ENCODE measurements around the gene DYNC2I2.

Gene DYNC2I2

DNA sequence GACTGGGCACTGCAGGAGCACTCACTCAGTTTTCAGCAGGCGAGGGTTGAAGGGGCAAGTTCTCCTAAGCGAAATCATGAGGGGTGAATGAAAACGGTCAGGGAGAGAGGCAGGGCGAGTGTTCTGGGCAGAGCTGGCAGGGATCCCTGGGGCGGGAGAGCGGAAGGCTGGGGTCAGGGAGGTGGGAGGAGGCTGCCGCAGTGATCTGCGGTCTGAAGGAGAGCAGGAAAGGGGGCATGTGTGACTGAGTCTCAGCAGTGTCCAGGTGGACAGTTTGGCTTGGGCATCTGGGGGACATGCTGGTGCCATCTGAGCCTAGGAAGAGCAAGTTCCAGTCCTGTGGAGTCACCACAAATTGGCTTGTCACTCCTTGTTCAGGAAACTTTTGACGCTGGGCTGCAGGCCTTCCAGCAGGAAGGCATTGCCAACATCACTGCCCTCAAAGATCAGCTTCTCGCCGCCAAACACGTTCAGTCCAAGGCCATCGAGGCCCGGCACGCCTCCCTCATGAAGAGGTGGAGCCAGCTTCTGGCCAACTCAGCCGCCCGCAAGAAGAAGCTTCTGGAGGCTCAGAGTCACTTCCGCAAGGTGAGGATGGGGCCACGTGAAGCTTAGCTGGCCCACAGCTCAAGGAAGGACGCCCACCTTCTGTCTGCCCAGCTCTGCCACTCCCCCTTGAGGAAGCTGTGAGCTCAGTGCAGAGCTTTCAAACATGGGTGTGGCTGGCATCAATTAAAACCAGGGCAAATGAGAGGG, 31.1 kb downstream of the DYNC2I2 start:
- no peak for DNase-seq (ENCODE audit: insufficient read length, low spot score)
- no peak for TF ChIP-seq POLR2A (IDR thresholded peaks at IDR 0.05; ENCODE audit: low read depth, low read length)
- FAIRE-seq = no peak

DNA sequence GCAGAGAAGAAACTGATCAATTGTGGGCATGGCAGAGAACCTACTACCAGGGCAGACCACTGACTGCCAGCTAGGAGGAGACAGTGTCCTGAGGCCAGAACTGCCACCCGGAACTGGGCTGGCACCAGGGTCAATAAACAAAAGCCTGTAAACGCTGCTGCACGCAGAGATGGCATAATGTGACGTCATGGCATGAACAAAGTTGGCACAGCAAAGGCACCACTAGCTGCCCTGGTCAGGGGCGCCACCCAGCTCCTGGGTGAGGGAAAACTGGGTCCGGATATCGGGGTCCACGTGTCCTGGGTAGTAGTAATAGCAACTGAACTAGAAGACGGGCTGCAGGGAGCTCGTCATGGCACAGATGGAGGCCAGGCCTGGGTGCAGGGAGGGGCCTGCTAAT, 32.1 kb downstream of the DYNC2I2 start:
- DNase-seq (ENCODE audit: insufficient read length, low spot score) = no peak
- no peak for FAIRE-seq
- no peak for TF ChIP-seq POLR2A (IDR thresholded peaks at IDR 0.05; ENCODE audit: low read depth, low read length)

DNA sequence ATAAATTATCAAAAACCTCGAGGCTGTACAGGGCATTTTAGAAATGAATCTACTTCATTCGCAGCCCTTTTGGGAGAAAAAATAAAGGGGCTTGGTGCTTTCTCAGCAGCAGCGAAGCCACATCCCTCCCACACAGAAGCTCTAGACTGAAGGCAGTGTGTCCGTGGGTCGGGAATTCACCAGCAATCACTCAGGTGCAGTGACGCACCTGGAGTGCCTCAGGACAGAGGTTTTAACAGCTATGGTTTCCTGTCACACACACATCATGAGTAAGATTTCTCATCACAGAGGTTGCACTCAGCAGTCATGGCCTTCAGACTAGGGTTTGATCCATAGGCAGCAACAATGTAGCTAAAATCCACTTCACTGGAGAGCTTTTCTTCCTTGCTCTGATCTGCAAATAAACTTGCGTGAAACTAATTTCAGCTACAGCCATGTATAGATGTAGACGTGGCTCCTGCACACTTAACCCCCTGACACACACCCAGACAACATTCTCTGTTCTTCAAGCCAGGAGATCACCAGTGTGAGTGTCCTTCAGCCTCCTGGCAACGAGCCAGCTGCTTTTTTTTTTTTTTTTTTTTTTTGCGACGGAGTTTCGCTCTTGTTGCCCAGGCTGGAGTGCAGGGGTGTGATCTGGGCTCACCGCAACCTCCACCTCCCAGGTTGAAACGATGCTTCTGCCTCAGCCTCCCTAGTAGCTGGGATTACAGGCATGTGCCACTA, 34.8 kb downstream of the DYNC2I2 start:
- TF ChIP-seq POLR2A (IDR thresholded peaks at IDR 0.05; ENCODE audit: low read depth, low read length) = no peak
- no peak for FAIRE-seq
- DNase-seq (ENCODE audit: insufficient read length, low spot score) = no peak

DNA sequence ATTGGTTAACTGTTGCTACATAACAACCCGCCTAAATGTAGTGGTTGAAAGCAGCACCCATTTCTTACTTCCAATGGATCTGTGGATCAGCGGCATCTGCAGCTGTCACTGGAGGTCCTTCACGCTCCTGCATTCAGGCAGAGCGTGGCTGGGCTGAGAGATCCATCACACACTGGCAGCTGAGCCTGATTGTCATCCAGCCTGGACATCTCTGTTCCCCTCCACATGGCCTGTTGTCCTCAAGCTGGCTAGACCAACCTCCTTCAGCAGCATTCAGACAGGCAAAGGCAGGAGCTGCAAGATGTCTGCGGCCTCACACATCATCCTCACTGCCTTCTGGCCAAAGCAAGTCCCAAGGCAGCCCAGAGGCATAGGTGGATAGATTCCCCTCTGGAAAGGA, 36.9 kb downstream of the DYNC2I2 start:
- FAIRE-seq (no peak), DNase-seq (ENCODE audit: insufficient read length, low spot score) (no peak)
- TF ChIP-seq POLR2A (IDR thresholded peaks at IDR 0.05; ENCODE audit: low read depth, low read length) = no peak

DNA sequence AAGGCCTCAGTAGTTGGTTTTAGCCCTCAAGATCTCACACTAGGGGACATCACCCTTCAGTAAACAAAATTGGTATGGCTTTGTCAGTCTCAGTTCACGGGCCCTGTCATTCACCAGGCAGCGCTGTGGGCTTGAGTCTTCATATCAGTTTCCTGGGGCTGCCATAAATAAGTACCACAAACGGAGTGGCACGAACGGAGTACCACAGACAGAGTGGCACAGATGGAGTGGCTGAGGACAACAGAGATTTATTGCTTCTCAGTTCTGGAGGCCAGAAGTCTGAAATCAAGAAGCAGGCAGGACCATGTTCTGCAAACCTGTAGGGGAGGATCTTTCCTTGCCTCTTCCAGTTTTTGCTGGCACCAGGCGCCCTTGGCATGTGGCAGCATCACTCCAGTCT, 37.5 kb downstream of the DYNC2I2 start:
- DNase-seq (ENCODE audit: insufficient read length, low spot score) = no peak
- no peak for TF ChIP-seq POLR2A (IDR thresholded peaks at IDR 0.05; ENCODE audit: low read depth, low read length)
- FAIRE-seq = no peak

DNA sequence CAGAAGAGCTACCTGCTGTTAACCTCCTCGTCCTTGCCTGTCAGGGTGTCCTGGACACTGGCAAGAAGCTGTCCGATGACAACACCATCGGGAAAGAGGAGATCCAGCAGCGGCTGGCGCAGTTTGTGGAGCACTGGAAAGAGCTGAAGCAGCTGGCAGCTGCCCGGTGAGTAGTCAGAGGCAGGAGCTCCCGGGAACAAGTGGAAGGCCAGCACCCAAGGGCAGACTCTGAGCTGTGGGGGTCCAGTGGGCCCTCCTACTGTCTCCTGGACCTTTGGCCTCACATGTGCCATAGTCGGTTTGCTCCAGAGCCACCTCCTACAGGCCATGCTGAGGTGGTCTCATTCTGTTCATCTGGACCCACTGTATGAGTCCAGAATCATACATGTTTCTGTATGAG, 38.7 kb downstream of the DYNC2I2 start:
- no peak for FAIRE-seq
- no peak for DNase-seq (ENCODE audit: insufficient read length, low spot score)
- no peak for TF ChIP-seq POLR2A (IDR thresholded peaks at IDR 0.05; ENCODE audit: low read depth, low read length)

DNA sequence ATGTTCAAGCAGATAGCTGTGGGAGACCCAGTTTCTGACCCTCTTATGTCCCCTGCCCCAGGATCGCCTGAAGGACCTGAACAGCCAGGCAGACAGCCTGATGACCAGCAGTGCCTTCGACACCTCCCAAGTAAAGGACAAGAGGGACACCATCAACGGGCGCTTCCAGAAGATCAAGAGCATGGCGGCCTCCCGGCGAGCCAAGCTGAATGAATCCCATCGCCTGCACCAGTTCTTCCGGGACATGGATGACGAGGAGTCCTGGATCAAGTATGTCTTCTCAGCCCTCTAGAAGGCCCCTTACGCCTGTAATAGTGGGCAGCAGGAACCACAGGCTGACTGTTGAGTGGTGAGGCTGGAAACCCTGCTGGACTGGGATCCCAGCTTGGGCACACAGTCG, 41.1 kb downstream of the DYNC2I2 start:
- no peak for TF ChIP-seq POLR2A (IDR thresholded peaks at IDR 0.05; ENCODE audit: low read depth, low read length)
- no peak for FAIRE-seq
- no peak for DNase-seq (ENCODE audit: insufficient read length, low spot score)

DNA sequence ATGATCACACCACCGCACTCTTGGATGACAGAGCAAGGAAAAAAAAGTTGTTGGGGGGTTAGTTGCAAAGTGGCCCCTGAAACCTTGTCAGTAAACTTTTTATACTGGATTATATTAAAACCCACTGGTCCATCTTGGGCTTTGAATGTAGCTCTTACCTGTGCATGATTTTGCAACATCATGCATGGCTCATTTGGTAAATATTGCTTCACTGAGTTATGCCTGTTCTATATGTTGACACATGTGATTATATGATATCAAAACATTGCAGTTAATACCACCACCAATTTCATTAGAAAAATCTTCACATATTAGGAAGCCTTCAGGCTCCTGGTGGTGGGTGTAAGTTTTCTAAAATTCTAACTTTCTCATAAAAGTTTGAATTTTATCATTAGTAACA, 41.9 kb downstream of the DYNC2I2 start:
- no peak for TF ChIP-seq POLR2A (IDR thresholded peaks at IDR 0.05; ENCODE audit: low read depth, low read length)
- no peak for FAIRE-seq

DNA sequence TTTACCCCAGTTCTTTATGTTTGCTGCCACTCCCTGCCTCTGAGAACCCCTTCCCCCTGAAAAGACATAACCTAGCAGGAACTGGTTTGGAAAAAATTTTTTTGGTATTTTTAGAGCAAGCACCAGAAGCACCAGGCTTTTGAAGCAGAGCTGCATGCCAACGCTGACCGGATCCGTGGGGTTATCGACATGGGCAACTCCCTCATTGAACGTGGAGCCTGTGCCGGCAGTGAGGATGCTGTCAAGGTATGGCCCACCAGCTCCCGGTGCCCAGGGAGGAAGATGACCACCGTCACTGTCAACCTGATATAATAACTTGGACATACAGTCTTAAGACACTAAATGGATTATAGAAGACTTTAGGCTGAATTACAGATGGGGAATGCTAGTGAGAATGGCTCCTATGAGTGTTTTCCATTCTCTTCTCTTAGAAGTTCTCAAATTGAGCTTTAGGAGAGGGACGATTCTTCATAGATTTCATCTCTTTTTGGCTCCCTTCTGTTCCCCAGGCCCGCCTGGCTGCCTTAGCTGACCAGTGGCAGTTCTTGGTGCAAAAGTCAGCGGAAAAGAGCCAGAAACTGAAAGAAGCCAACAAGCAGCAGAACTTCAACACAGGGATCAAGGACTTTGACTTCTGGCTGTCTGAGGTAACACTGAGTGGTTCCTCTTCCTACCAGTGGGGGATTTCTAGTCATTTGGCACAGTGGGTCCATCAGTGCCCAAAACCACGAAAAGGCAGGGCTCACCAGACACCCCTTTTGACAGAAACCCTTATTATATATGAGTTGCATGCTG, 44.9 kb downstream of the DYNC2I2 start:
- no peak for TF ChIP-seq POLR2A (IDR thresholded peaks at IDR 0.05; ENCODE audit: low read depth, low read length)
- FAIRE-seq (no peak), DNase-seq (ENCODE audit: insufficient read length, low spot score) (no peak)

More for the DNA sequence above, 41.9 kb downstream of the DYNC2I2 start:
- DNase-seq (ENCODE audit: insufficient read length, low spot score) = no peak

DNA sequence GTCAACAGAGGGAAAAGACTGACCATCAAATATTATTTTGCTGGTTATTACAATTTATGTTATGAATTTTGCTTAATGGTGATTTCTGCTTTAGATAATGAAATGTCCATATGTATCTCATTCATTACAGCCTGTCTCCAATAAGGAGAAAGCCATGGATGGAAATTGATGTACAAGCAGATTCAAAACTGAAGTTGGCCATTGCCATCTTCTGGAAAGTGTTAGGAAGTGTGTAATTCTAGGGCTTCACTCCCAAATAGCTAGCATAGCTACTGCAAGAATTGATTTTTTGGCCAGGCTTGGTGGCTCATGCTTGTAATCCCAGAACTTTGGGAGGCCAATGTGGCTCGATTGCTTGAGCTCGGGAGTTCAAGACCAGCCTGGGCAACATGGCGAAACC, 45.8 kb downstream of the DYNC2I2 start:
- no peak for TF ChIP-seq POLR2A (IDR thresholded peaks at IDR 0.05; ENCODE audit: low read depth, low read length)
- DNase-seq (ENCODE audit: insufficient read length, low spot score) (no peak), FAIRE-seq (no peak)

DNA sequence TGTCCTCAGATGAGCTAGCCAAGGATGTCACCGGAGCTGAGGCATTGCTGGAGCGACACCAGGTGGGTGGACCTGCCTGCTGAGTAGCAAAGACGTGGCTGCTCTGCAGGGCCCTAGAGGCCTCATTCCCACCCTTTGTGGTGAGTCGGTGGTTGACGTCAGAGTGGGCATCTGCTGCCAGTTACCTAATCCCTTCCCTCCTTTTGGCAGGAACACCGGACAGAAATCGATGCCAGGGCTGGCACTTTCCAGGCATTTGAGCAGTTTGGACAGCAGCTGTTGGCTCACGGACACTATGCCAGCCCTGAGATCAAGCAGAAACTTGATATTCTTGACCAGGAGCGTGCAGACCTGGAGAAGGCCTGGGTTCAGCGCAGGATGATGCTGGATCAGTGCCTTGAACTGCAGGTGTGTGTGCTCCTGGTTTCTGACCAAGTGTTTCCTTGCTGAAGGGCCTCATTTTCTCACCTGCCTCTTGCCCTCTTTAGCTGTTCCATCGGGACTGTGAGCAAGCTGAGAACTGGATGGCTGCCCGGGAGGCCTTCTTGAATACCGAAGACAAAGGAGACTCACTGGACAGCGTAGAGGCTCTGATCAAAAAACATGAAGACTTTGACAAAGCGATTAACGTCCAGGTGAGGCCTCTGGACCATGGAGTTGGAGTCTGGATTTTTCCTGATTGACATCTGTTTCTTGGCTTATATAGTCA, 48.9 kb downstream of the DYNC2I2 start:
- DNase-seq (ENCODE audit: insufficient read length, low spot score) = no peak
- no peak for FAIRE-seq

DNA sequence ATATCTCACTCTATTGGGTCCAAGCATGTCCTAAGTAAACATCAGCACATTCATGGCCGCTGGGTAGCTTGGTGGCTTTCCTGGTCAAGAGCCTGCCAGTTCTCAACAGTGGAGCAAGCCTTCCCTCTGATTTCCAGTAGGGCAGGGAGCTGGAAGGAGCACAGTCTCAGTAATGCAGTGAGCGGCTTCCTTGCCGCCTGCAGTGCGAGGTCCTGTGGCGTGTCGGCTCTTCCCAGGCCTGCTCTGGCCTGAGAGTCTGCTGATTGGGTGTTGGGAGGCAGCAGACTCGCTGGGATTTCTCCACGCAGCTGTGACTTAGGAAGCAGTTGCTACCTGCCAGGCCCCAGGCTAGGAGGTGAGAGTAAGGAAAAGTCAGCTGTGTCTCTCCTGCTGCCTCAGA, 53.0 kb downstream of the DYNC2I2 start:
- no peak for TF ChIP-seq POLR2A (IDR thresholded peaks at IDR 0.05; ENCODE audit: low read depth, low read length)
- DNase-seq (ENCODE audit: insufficient read length, low spot score) (no peak), FAIRE-seq (no peak)

More for the DNA sequence above, 48.9 kb downstream of the DYNC2I2 start:
- no peak for TF ChIP-seq POLR2A (IDR thresholded peaks at IDR 0.05; ENCODE audit: low read depth, low read length)

DNA sequence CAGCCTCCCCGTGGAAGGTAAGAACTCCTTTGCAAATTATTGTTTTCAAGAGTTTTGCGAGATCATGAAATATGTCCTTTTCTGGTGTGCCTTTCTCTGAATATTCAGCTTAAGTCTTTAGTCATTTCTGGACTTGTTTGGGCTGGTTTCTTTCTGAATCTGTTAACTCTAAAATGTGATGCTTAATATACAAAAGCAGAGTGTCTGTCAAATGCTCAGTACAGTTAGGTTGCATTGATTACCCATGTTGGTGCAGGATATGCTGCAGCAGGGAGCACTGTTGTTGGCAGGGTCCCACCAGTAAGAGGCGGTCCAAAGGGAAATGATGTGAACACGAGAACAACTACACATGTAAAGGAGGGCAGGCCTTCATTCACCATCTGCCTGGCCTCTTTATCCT, 56.5 kb downstream of the DYNC2I2 start:
- TF ChIP-seq POLR2A (IDR thresholded peaks at IDR 0.05; ENCODE audit: low read depth, low read length) = no peak
- FAIRE-seq = no peak
- DNase-seq (ENCODE audit: insufficient read length, low spot score) = no peak

DNA sequence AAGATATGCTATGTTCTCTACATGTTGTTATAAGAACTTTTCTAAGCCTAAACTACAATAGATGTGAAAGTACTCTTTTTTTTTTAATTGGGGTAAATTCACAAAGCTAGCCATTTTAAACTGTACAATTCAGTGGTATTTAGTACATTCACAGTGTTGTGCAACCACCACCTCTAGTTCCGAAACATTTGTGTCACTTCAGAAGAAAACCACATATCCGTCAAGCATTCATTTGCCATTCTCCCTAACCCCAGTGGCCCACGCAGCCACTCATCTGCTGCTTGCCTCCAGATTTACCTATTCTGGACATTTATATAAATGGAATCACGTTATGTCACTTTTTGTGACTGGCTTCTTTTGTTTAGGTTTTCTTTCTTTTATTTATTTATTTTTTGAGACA, 61.2 kb downstream of the DYNC2I2 start:
- DNase-seq (ENCODE audit: insufficient read length, low spot score) (no peak), FAIRE-seq (no peak)
- TF ChIP-seq POLR2A (IDR thresholded peaks at IDR 0.05; ENCODE audit: low read depth, low read length) = no peak
